Measurements from ENCODE around the gene FITM2.

FITM2 gene

GRCh38 chr20:44336725-44337380 is 25.9 kb upstream of the FITM2 start, which contains the start of gene R3HDML:
Gene R3HDML (plus strand): TSS chr20:44337043. CDS start chr20:44337158, 115 bp downstream.
- no peak within 1 kb of the TSS for H3K23ac ChIP-seq (ENCODE audit: low read length in 2 of 2)
- H2BK12ac ChIP-seq (ENCODE audit: low read length in 2 of 2) = no peak within 1 kb of the TSS
- H2BK120ac ChIP-seq (ENCODE audit: low read depth, low read length) = no peak within 1 kb of the TSS
- no peak within 1 kb of the TSS for H2AK5ac ChIP-seq (ENCODE audit: low read length, severe bottlenecking)
- peak within 1 kb of the TSS; percentile 25 for H4K8ac ChIP-seq (ENCODE audit: low read length)
- H3K27me3 ChIP-seq (ENCODE audit: control insufficient read depth in 1 of 2, insufficient read depth in 1 of 2, low read length in 2 of 2) = peaks cover 31 to 64% of the 10 kb centered on the region in 2 experiments
- DNase-seq = no peak
- no peak within 1 kb of the TSS for H2BK5ac ChIP-seq (ENCODE audit: low read depth, low read length, poor library complexity, severe bottlenecking)
- no peak within 1 kb of the TSS for H3K14ac ChIP-seq (ENCODE audit: low read length in 2 of 2)
- no peak within 1 kb of the TSS for H2BK15ac ChIP-seq (ENCODE audit: low read depth, poor library complexity, severe bottlenecking)
- peaks cover 7% of the 10 kb centered on the region for H3K4me1 ChIP-seq (ENCODE audit: control insufficient read depth, insufficient read depth, low read depth, low read length)
- WGBS = 89% methylated on average over 16 of the region's 16 CpGs
- no peak within 1 kb of the TSS for H4K91ac ChIP-seq (ENCODE audit: low read length)
- H3K27ac ChIP-seq (ENCODE audit: low read length, poor library complexity, severe bottlenecking) = no peak within 1 kb of the TSS
- no peak within 1 kb of the TSS for H3K9ac ChIP-seq (ENCODE audit: low read length)
- H3K4me2 ChIP-seq (ENCODE audit: low read length, poor library complexity, severe bottlenecking) = no peak within 1 kb of the TSS
- H3K9me3 ChIP-seq (ENCODE audit: control insufficient read depth, low read length) = no peaks in the 10 kb centered on the region
- no peak within 1 kb of the TSS for H3K18ac ChIP-seq (ENCODE audit: low read depth in 1 of 2, low read length in 2 of 2)
- H2AFZ ChIP-seq (ENCODE audit: low read depth, low read length) = no peak within 1 kb of the TSS
- H3K79me1 ChIP-seq (replicated peaks; ENCODE audit: low read length, poor library complexity, severe bottlenecking) = no peaks in the 10 kb centered on the region
- H3K4ac ChIP-seq (ENCODE audit: low read depth in 1 of 2, low read length in 2 of 2) = no peak within 1 kb of the TSS
- no peaks in the 10 kb centered on the region for H3K36me3 ChIP-seq (ENCODE audit: control insufficient read depth in 1 of 2, insufficient read depth in 2 of 2, low read depth in 1 of 2, low read length in 2 of 2)
- no peak within 1 kb of the TSS for H3K4me3 ChIP-seq (ENCODE audit: insufficient read depth in 1 of 2, low read depth in 1 of 2, low read length in 2 of 2)

- Histone ChIP-seq H3K9me3 (ENCODE audit: control insufficient read depth, low read length) (no peaks in the 10 kb centered on the region), H3K4me2 (ENCODE audit: low read length, poor library complexity, severe bottlenecking) (no peak overlapping the region), H3K27ac (ENCODE audit: low read length, poor library complexity, severe bottlenecking) (no peak overlapping the region), H2BK12ac (ENCODE audit: low read length in 2 of 2) (no peak overlapping the region), H3K4ac (ENCODE audit: low read depth in 1 of 2, low read length in 2 of 2) (no peak overlapping the region), H2BK120ac (ENCODE audit: low read depth, low read length) (no peak overlapping the region), H4K8ac (ENCODE audit: low read length) (no peak overlapping the region), H2BK5ac (ENCODE audit: low read depth, low read length, poor library complexity, severe bottlenecking) (no peak overlapping the region), H3K79me1 (replicated peaks; ENCODE audit: low read length, poor library complexity, severe bottlenecking) (no peaks in the 10 kb centered on the region), H2AFZ (ENCODE audit: low read depth, low read length) (no peak overlapping the region), H3K9ac (ENCODE audit: low read length) (no peak overlapping the region), H3K36me3 (ENCODE audit: control insufficient read depth in 1 of 2, insufficient read depth in 2 of 2, low read depth in 1 of 2, low read length in 2 of 2) (no peaks in the 10 kb centered on the region), H3K14ac (ENCODE audit: low read length in 2 of 2) (no peak overlapping the region), H2AK5ac (ENCODE audit: low read length, severe bottlenecking) (no peak overlapping the region), H3K23ac (ENCODE audit: low read length in 2 of 2) (no peak overlapping the region), H3K4me1 (ENCODE audit: control insufficient read depth, insufficient read depth, low read depth, low read length) (peaks cover 7% of the 10 kb centered on the region), H2BK15ac (ENCODE audit: low read depth, poor library complexity, severe bottlenecking) (no peak overlapping the region), H4K91ac (ENCODE audit: low read length) (no peak overlapping the region), H3K4me3 (ENCODE audit: insufficient read depth in 1 of 2, low read depth in 1 of 2, low read length in 2 of 2) (no peak overlapping the region), H3K18ac (ENCODE audit: low read depth in 1 of 2, low read length in 2 of 2) (no peak overlapping the region), H3K27me3 (ENCODE audit: control insufficient read depth in 1 of 2, insufficient read depth in 1 of 2, low read length in 2 of 2) (peaks cover 31 to 66% of the 10 kb centered on the region in 2 experiments)
- DNase-seq = no peak
- 23% methylated on average over 15 of the region's 15 CpGs for WGBS
These were observed 25.1 kb upstream of the FITM2 start for GRCh38 chr20:44336086-44336485.

DNA sequence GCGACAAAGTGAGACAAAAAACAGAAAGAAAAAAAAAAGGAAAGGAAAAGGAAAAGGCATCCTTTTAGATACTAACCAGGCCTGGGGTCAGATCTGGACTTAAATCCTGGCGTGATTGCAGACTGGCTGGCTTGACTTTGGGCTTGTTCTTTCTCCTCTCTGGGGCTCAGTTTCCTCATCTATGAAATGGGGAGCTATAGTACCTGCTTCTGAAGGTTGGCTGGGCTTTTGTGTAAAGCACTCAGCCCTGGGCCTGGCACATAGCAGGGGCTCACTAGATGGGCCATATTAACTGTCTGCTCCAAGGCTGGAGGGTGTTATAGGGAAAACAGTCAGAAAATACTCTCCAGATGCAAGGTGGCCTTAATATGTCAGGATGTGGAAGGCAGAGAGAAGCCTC is 24.7 kb upstream of the FITM2 start:
- no peaks in the 10 kb centered on the region for H3K36me3 ChIP-seq (ENCODE audit: control insufficient read depth in 1 of 2, insufficient read depth in 2 of 2, low read depth in 1 of 2, low read length in 2 of 2)
- no peak overlapping the region for H4K8ac ChIP-seq (ENCODE audit: low read length)
- no peak overlapping the region for H2BK5ac ChIP-seq (ENCODE audit: low read depth, low read length, poor library complexity, severe bottlenecking)
- no peak overlapping the region for H4K91ac ChIP-seq (ENCODE audit: low read length)
- H2BK12ac ChIP-seq (ENCODE audit: low read length in 2 of 2) = no peak overlapping the region
- H3K9ac ChIP-seq (ENCODE audit: low read length) = no peak overlapping the region
- H3K9me3 ChIP-seq (ENCODE audit: control insufficient read depth, low read length) = no peaks in the 10 kb centered on the region
- peaks cover 7% of the 10 kb centered on the region for H3K4me1 ChIP-seq (ENCODE audit: control insufficient read depth, insufficient read depth, low read depth, low read length)
- H2AK5ac ChIP-seq (ENCODE audit: low read length, severe bottlenecking) = no peak overlapping the region
- no peak overlapping the region for H2BK120ac ChIP-seq (ENCODE audit: low read depth, low read length)
- peaks cover 31 to 65% of the 10 kb centered on the region in 2 experiments for H3K27me3 ChIP-seq (ENCODE audit: control insufficient read depth in 1 of 2, insufficient read depth in 1 of 2, low read length in 2 of 2)
- no peak overlapping the region for H3K4me2 ChIP-seq (ENCODE audit: low read length, poor library complexity, severe bottlenecking)
- no peak overlapping the region for H2AFZ ChIP-seq (ENCODE audit: low read depth, low read length)
- WGBS = 78% methylated on average over 2 of the region's 2 CpGs
- no peak overlapping the region for H3K4me3 ChIP-seq (ENCODE audit: insufficient read depth in 1 of 2, low read depth in 1 of 2, low read length in 2 of 2)
- no peak overlapping the region for H2BK15ac ChIP-seq (ENCODE audit: low read depth, poor library complexity, severe bottlenecking)
- no peak overlapping the region for H3K4ac ChIP-seq (ENCODE audit: low read depth in 1 of 2, low read length in 2 of 2)
- no peak overlapping the region for H3K14ac ChIP-seq (ENCODE audit: low read length in 2 of 2)
- no peak overlapping the region for H3K23ac ChIP-seq (ENCODE audit: low read length in 2 of 2)
- no peaks in the 10 kb centered on the region for H3K79me1 ChIP-seq (replicated peaks; ENCODE audit: low read length, poor library complexity, severe bottlenecking)
- H3K27ac ChIP-seq (ENCODE audit: low read length, poor library complexity, severe bottlenecking) = no peak overlapping the region
- DNase-seq = no peak
- no peak overlapping the region for H3K18ac ChIP-seq (ENCODE audit: low read depth in 1 of 2, low read length in 2 of 2)

- no peak overlapping the region for H2AFZ ChIP-seq (ENCODE audit: low read depth, low read length)
- H4K8ac ChIP-seq (ENCODE audit: low read length) = no peak overlapping the region
- H3K9ac ChIP-seq (ENCODE audit: low read length) = no peak overlapping the region
- no peak overlapping the region for H2AK5ac ChIP-seq (ENCODE audit: low read length, severe bottlenecking)
- H2BK12ac ChIP-seq (ENCODE audit: low read length in 2 of 2) = no peak overlapping the region
- no peak for DNase-seq
- no peak overlapping the region for H3K23ac ChIP-seq (ENCODE audit: low read length in 2 of 2)
- no peak overlapping the region for H2BK120ac ChIP-seq (ENCODE audit: low read depth, low read length)
- no peak overlapping the region for H3K4me3 ChIP-seq (ENCODE audit: insufficient read depth in 1 of 2, low read depth in 1 of 2, low read length in 2 of 2)
- no peak overlapping the region for H4K91ac ChIP-seq (ENCODE audit: low read length)
- H3K27me3 ChIP-seq (ENCODE audit: control insufficient read depth in 1 of 2, insufficient read depth in 1 of 2, low read length in 2 of 2) = peaks cover 31 to 68% of the 10 kb centered on the region in 2 experiments
- no peaks in the 10 kb centered on the region for H3K36me3 ChIP-seq (ENCODE audit: control insufficient read depth in 1 of 2, insufficient read depth in 2 of 2, low read depth in 1 of 2, low read length in 2 of 2)
- H2BK15ac ChIP-seq (ENCODE audit: low read depth, poor library complexity, severe bottlenecking) = no peak overlapping the region
- 78% methylated on average over 4 of the region's 4 CpGs for WGBS
- H3K9me3 ChIP-seq (ENCODE audit: control insufficient read depth, low read length) = no peaks in the 10 kb centered on the region
- peaks cover 7% of the 10 kb centered on the region for H3K4me1 ChIP-seq (ENCODE audit: control insufficient read depth, insufficient read depth, low read depth, low read length)
- no peak overlapping the region for H3K27ac ChIP-seq (ENCODE audit: low read length, poor library complexity, severe bottlenecking)
- no peak overlapping the region for H3K4me2 ChIP-seq (ENCODE audit: low read length, poor library complexity, severe bottlenecking)
- H3K14ac ChIP-seq (ENCODE audit: low read length in 2 of 2) = no peak overlapping the region
- no peaks in the 10 kb centered on the region for H3K79me1 ChIP-seq (replicated peaks; ENCODE audit: low read length, poor library complexity, severe bottlenecking)
- no peak overlapping the region for H3K4ac ChIP-seq (ENCODE audit: low read depth in 1 of 2, low read length in 2 of 2)
- no peak overlapping the region for H3K18ac ChIP-seq (ENCODE audit: low read depth in 1 of 2, low read length in 2 of 2)
- H2BK5ac ChIP-seq (ENCODE audit: low read depth, low read length, poor library complexity, severe bottlenecking) = no peak overlapping the region
These were observed 23.7 kb upstream of the FITM2 start for GRCh38 chr20:44334709-44335108.

Data from mesenchymal stem cell (in vitro differentiated cells and primary cell).